H1 (cell line): ENCODE data around the gene SERINC4. TPM values are rescaled to one million over a fixed set of nuclear protein-coding genes. Genes with fewer than 3 reads are reported as not detected.

Source experiments
- CTCF ChIA-PET: fragments of 300-600 bp; sonication (Branson Sonifier 250); formaldehyde crosslinking; loops from one replicate; lab custom pipeline; 2021; ENCODE audit not compliant: partially characterized antibody; lab: Charles Lee
- POLR2A ChIA-PET: fragments of 300-600 bp; sonication (Branson Sonifier 250); formaldehyde crosslinking; loops from one replicate; lab custom pipeline; 2021; ENCODE audit warnings: inconsistent platforms; ENCODE audit not compliant: partially characterized antibody; lab: Charles Lee
- DNase-seq, 2 experiments: peaks; one replicate each; pipeline versions ENCODE4 v3.0.0 to v3.0.0-alpha.2; 2010 to 2022; ENCODE audit warnings: low spot score in 2 of 2, low read depth in 1 of 2, mixed read lengths in 1 of 2
- FAIRE-seq: peaks from 2 replicates; lab custom pipeline; 2011; peaks lifted over from hg19 to GRCh38; lab: Jason Lieb, UNC
- H2AFZ ChIP-seq: 2 replicates; pipeline ENCODE4 v1.8.1; 2012; ENCODE audit warnings: low read length, inconsistent platforms
- H2AK5ac ChIP-seq: 2 replicates; pipeline ENCODE4 v1.6.1; 2013; ENCODE audit warnings: low read depth, low read length
- H2BK120ac ChIP-seq: replicated peaks from 2 replicates; pipeline ENCODE3; 2013; ENCODE audit warnings: low read depth, low read length, inconsistent platforms
- H2BK12ac ChIP-seq: 2 replicates; pipeline ENCODE4 v1.6.1; 2013; ENCODE audit warnings: low read depth, low read length
- H2BK15ac ChIP-seq: 2 replicates; pipeline ENCODE4 v1.6.1; 2013; ENCODE audit warnings: low read length
- H2BK20ac ChIP-seq: 2 replicates; pipeline ENCODE4 v1.6.1; 2013; ENCODE audit warnings: low read length
- H2BK5ac ChIP-seq: 2 replicates; pipeline ENCODE4 v1.6.1; 2013; ENCODE audit warnings: low read depth, low read length
- H3K14ac ChIP-seq: 2 replicates; pipeline ENCODE4 v1.6.1; 2013; ENCODE audit warnings: inconsistent platforms; ENCODE audit not compliant: insufficient read length
- H3K18ac ChIP-seq: 2 replicates; pipeline ENCODE4 v1.6.1; 2013; ENCODE audit warnings: low read length; ENCODE audit errors: extremely low read depth
- H3K23ac ChIP-seq: 2 replicates; pipeline ENCODE4 v1.6.1; 2013; ENCODE audit warnings: inconsistent platforms; ENCODE audit not compliant: insufficient read length
- H3K23me2 ChIP-seq: 2 replicates; pipeline ENCODE4 v1.6.1; 2013; ENCODE audit warnings: low read depth, low read length
- H3K27ac ChIP-seq: 2 replicates; pipeline ENCODE4 v1.6.1; 2011; ENCODE audit warnings: low read depth, low read length, inconsistent platforms
- H3K27me3 ChIP-seq, 4 experiments: replicated peaks in 1 of 4; 1 replicate in 1 of 4; 2 replicates in 3 of 4; pipeline versions ENCODE4 v1.6.1 to v1.8.1; 2011 to 2013; ENCODE audit warnings: low read length in 3 of 4, mild to moderate bottlenecking in 3 of 4, inconsistent platforms in 2 of 4, mixed read lengths in 2 of 4, moderate library complexity in 1 of 4; ENCODE audit not compliant: control insufficient read depth in 3 of 4, insufficient read depth in 3 of 4; ENCODE audit errors: extremely low read depth in 1 of 4
- H3K36me3 ChIP-seq, 4 experiments: 2 replicates each; pipeline versions ENCODE4 v1.6.1 to v1.8.1; 2011 to 2013; ENCODE audit warnings: mild to moderate bottlenecking in 4 of 4, low read length in 3 of 4, moderate library complexity in 2 of 4, control low read depth in 1 of 4, inconsistent platforms in 1 of 4; ENCODE audit not compliant: insufficient read depth in 4 of 4, control insufficient read depth in 2 of 4
- H3K4ac ChIP-seq: replicated peaks from 2 replicates; pipeline ENCODE3; 2013; ENCODE audit warnings: low read length, low read depth, mixed read lengths, inconsistent platforms; ENCODE audit not compliant: insufficient read length
- H3K4me1 ChIP-seq, 4 experiments: replicated peaks in 1 of 4; 1 replicate in 1 of 4; 2 replicates in 3 of 4; pipeline versions ENCODE4 v1.6.1 to v1.8.1; 2011 to 2013; ENCODE audit warnings: low read length in 3 of 4, inconsistent platforms in 2 of 4, mixed read lengths in 1 of 4; ENCODE audit not compliant: insufficient read depth in 4 of 4, control insufficient read depth in 3 of 4
- H3K4me2 ChIP-seq, 2 experiments: 2 replicates each; pipeline versions ENCODE4 v1.6.1 to v1.8.1; 2011 to 2013; ENCODE audit warnings: low read depth in 2 of 2, low read length in 2 of 2, control low read depth in 1 of 2, inconsistent platforms in 1 of 2, mild to moderate bottlenecking in 1 of 2; ENCODE audit not compliant: insufficient read depth in 1 of 2
- H3K4me3 ChIP-seq, 4 experiments: fragments of 200-600, 300-600 bp in 1 of 4; sonication (generic), shearing (Covaris generic), sonication (Bioruptor Twin) in 1 of 4; 2 replicates each; pipeline versions ENCODE4 v1.5.1 to v1.8.1; 2011 to 2016; ENCODE audit warnings: low read length in 4 of 4, low read depth in 3 of 4, control low read depth in 2 of 4, inconsistent platforms in 2 of 4, mild to moderate bottlenecking in 2 of 4, mixed read lengths in 1 of 4, moderate library complexity in 1 of 4; ENCODE audit not compliant: insufficient read depth in 2 of 4; ENCODE audit errors: extremely low read depth in 1 of 4
- H3K56ac ChIP-seq: replicated peaks from 2 replicates; pipeline ENCODE3; 2013; ENCODE audit warnings: low read depth, mild to moderate bottlenecking, mixed read lengths, low read length, inconsistent platforms; ENCODE audit not compliant: insufficient read length
- H3K79me1 ChIP-seq: 2 replicates; pipeline ENCODE4 v1.6.1; 2013; ENCODE audit warnings: low read depth, low read length, control low read depth
- H3K79me2 ChIP-seq, 2 experiments: 2 replicates each; pipeline versions ENCODE4 v1.6.1 to v1.8.1; 2012 to 2013; ENCODE audit warnings: low read length in 2 of 2, mild to moderate bottlenecking in 2 of 2, inconsistent platforms in 1 of 2; ENCODE audit not compliant: insufficient read depth in 2 of 2, control insufficient read depth in 1 of 2
- H3K9ac ChIP-seq, 4 experiments: replicated peaks in 1 of 4; 1 replicate in 1 of 4; 2 replicates in 3 of 4; pipeline versions ENCODE4 v1.6.1 to v1.8.1; 2011 to 2013; ENCODE audit warnings: low read depth in 3 of 4, low read length in 3 of 4, control low read depth in 2 of 4, mild to moderate bottlenecking in 2 of 4, moderate library complexity in 2 of 4, inconsistent platforms in 1 of 4; ENCODE audit errors: extremely low read depth in 1 of 4
- H3K9me3 ChIP-seq, 2 experiments: 2 replicates each; pipeline versions ENCODE4 v1.6.1 to v1.8.1; 2012 to 2013; ENCODE audit warnings: mild to moderate bottlenecking in 2 of 2, moderate library complexity in 2 of 2, control low read depth in 1 of 2, inconsistent platforms in 1 of 2, low read depth in 1 of 2, low read length in 1 of 2, mixed read lengths in 1 of 2; ENCODE audit not compliant: insufficient read depth in 2 of 2
- H4K20me1 ChIP-seq, 2 experiments: replicated peaks in 1 of 2; 2 replicates each; pipeline versions ENCODE3 to v1.8.1; 2011 to 2013; ENCODE audit warnings: inconsistent platforms in 2 of 2, low read length in 2 of 2, mild to moderate bottlenecking in 1 of 2; ENCODE audit not compliant: insufficient read depth in 2 of 2, control insufficient read depth in 1 of 2
- H4K5ac ChIP-seq: 2 replicates; pipeline ENCODE4 v1.6.1; 2013; ENCODE audit warnings: low read length, low read depth, mixed read lengths, inconsistent platforms; ENCODE audit not compliant: insufficient read length
- H4K8ac ChIP-seq: 2 replicates; pipeline ENCODE4 v1.8.0; 2013; ENCODE audit warnings: mild to moderate bottlenecking, moderate library complexity, low read length, inconsistent platforms; ENCODE audit not compliant: insufficient read depth; ENCODE audit errors: extremely low read depth
- H4K91ac ChIP-seq: replicated peaks from 2 replicates; pipeline ENCODE3; 2013; ENCODE audit warnings: low read length, mixed read lengths, inconsistent platforms; ENCODE audit not compliant: insufficient read length
- POLR2A ChIP-seq, 2 experiments: IDR thresholded peaks; 1 replicate in 1 of 2; 2 replicates in 1 of 2; pipeline ENCODE4 v1.6.1; 2011; ENCODE audit warnings: low read depth in 2 of 2, low read length in 2 of 2, mild to moderate bottlenecking in 2 of 2; ENCODE audit errors: control extremely low read depth in 1 of 2
- POLR2AphosphoS5 ChIP-seq: IDR thresholded peaks from 2 replicates; pipeline ENCODE4 v1.6.1; 2011; ENCODE audit warnings: low read depth, low read length
- ZNF274 ChIP-seq: IDR thresholded peaks from 2 replicates; pipeline ENCODE4 v1.7.0; 2012; ENCODE audit warnings: low read length, borderline replicate concordance; ENCODE audit errors: extremely low read depth
- WGBS, 2 experiments: shearing (Covaris generic) in 1 of 2; methylation state at CpG; one replicate each; pipeline versions ENCODE4 v1.1.6 to v1.1.7; 2013 to 2015; ENCODE audit warnings: low lambda C conversion rate in 2 of 2, mixed read lengths in 2 of 2, inconsistent platforms in 1 of 2, low coverage in 1 of 2, missing lambda C conversion rate in 1 of 2; ENCODE audit not compliant: insufficient replicate concordance in 2 of 2, insufficient coverage in 1 of 2, insufficient read length in 1 of 2; ENCODE audit errors: extremely low coverage in 1 of 2, missing lambda C conversion rate in 1 of 2; 5-methylcytosine and 5-hydroxymethylcytosine counted together
- polyA plus RNA-seq, 7 experiments: library from polyadenylated mRNA; depleted of rRNA in 3 of 7; stranded (reverse) in 5 of 7; unstranded in 2 of 7; fragments of >200 nt in 5 of 7; fragments of 200-250 nt in 2 of 7; gene quantifications; 1 replicate in 5 of 7; 2 replicates in 1 of 7; 4 replicates in 1 of 7; pipeline versions ENCODE4 v1.2.1 to v1.2.3, GENCODE V29; 2011 to 2013; ENCODE audit warnings: missing spikeins in 2 of 7, mixed read lengths in 2 of 7
- total RNA-seq: library from RNA; stranded (reverse); fragmentation: NEBNext Ultra II Directional; extraction: Animal tissue kit (Norgen Biotek cat#: 25700); gene quantifications from 2 replicates; pipeline ENCODE4 v1.2.1, GENCODE V29; 2021

The SERINC4 gene
- total and polyA plus RNA-seq, 2 of the 8 experiments (the other 6 are each of a cell fraction or from before 2014, with no cell fraction given), result 0.08 TPM; not detected in 1

GRCh38 chr15:43796566-43796965, 3.5 kb downstream of the SERINC4 start:
- CTCF ChIA-PET, result interaction anchor here (0.6 to 2.8 kb wide), 5 partner anchors 10 to 1384 kb away, joined by 3 to 9 read pairs (median 4); partner anchors contain the start of gene ELL3
- H3K79me1 ChIP-seq, result peaks cover 19% of the 10 kb centered on the region
- no peak for DNase-seq
- peaks cover 14 to 56% (median 22%) of the 10 kb centered on the region in 4 experiments for H3K36me3 ChIP-seq
- H3K4me2 ChIP-seq, result no peak overlapping the region; a peak in 1 of 4 replicates
- no peak overlapping the region for H4K91ac ChIP-seq
- H4K8ac ChIP-seq, result no peak overlapping the region
- no peak overlapping the region; a peak in 1 of 8 replicates for H3K4me3 ChIP-seq
- peaks cover 21 to 34% (median 27%) of the 10 kb centered on the region in 4 experiments for H3K4me1 ChIP-seq
- H4K5ac ChIP-seq, result no peak overlapping the region
- H2AK5ac ChIP-seq, result 0 out of 2 replicates have a peak overlapping the region, but pooled peaks have one; percentile 0
- peak overlapping the region; percentile 14; the same call in 1 of the 2 replicates for H3K27ac ChIP-seq
- H3K56ac ChIP-seq, result no peak overlapping the region
- H2BK5ac ChIP-seq, result peak overlapping the region; percentile 36; the same call in 1 of the 2 replicates
- H3K4ac ChIP-seq, result no peak overlapping the region
- no peak overlapping the region for H2BK20ac ChIP-seq
- TF ChIP-seq POLR2A (IDR thresholded peaks at IDR 0.05; ENCODE audit: control extremely low read depth in 1 of 2, low read depth in 2 of 2, low read length in 2 of 2), result peak in 1 of 2 experiments; percentile 44; a peak in 1 of 3 replicates
- no peak for TF ChIP-seq ZNF274
- peak; percentile 66 for TF ChIP-seq POLR2AphosphoS5
- POLR2A ChIA-PET, result interaction anchor here (0.9 to 8.9 kb wide), 8 partner anchors 8 to 55 kb away, joined by 3 to 71 read pairs (median 12); partner anchors contain the start of genes ELL3 and MFAP1
- no peak overlapping the region for H2AFZ ChIP-seq
- H3K9ac ChIP-seq, result no peak overlapping the region
- 0 out of 2 replicates have a peak overlapping the region, but pooled peaks have one; percentile 53 for H2BK12ac ChIP-seq
- H2BK120ac ChIP-seq, result no peak overlapping the region
- no peak overlapping the region for H3K23ac ChIP-seq
- WGBS, 2 experiments, result 94% methylated on average over 3 of the region's 3 CpGs; no CpG with 5 or more reads in 1 of the 2 experiments
- no peak for FAIRE-seq
- peaks cover 0 to 34% of the 10 kb centered on the region in 2 experiments; a peak in 2 of 4 replicates for H3K79me2 ChIP-seq
- H3K27me3 ChIP-seq, result no peaks in the 10 kb centered on the region
- no peak overlapping the region for H2BK15ac ChIP-seq
- H4K20me1 ChIP-seq, result peaks cover 4 to 17% of the 10 kb centered on the region in 2 experiments
- peak overlapping the region; percentile 68; the same call in 1 of the 2 replicates for H3K18ac ChIP-seq
- peaks cover 3% of the 10 kb centered on the region for H3K23me2 ChIP-seq
- H3K14ac ChIP-seq, result no peak overlapping the region
- H3K9me3 ChIP-seq, result no peaks in the 10 kb centered on the region
